ENCODE data around the gene SV2C. TPM values are rescaled to one million over a fixed set of nuclear protein-coding genes. Genes with fewer than 3 reads are reported as not detected.

The SV2C gene
- total RNA-seq, 2 donors from 2014 or later: 0.14 TPM

- ATAC-seq (ENCODE audit: insufficient number of reproducible peaks, low FRiP score, low read depth) (no peak), DNase-seq (ENCODE audit: low spot score) (no peak)
- H3K4me3 ChIP-seq: no peak overlapping the region
- H3K36me3 ChIP-seq: no peaks in the 10 kb centered on the region
- H3K9me3 ChIP-seq: no peaks in the 10 kb centered on the region
- no peaks in the 10 kb centered on the region for H3K4me1 ChIP-seq (ENCODE audit: control insufficient read depth in 1 of 2, low read depth in 2 of 2)
- TF ChIP-seq CTCF (IDR thresholded peaks at IDR 0.05): no peak
- no peaks in the 10 kb centered on the region for H3K27me3 ChIP-seq (replicated peaks; ENCODE audit: insufficient read depth)
- H3K27ac ChIP-seq: no peak overlapping the region
These were observed 259.3 kb downstream of the SV2C start for GRCh38 chr5:76342474-76342873.

GRCh38 chr5:76345582-76345981 lies 262.4 kb downstream of the SV2C start:
- no peaks in the 10 kb centered on the region for H3K27me3 ChIP-seq (replicated peaks; ENCODE audit: insufficient read depth)
- no peaks in the 10 kb centered on the region for H3K36me3 ChIP-seq
- no peaks in the 10 kb centered on the region for H3K4me1 ChIP-seq (ENCODE audit: control insufficient read depth in 1 of 2, low read depth in 2 of 2)
- DNase-seq (ENCODE audit: low spot score) (no peak), ATAC-seq (ENCODE audit: insufficient number of reproducible peaks, low FRiP score, low read depth) (no peak)
- no peak for TF ChIP-seq CTCF (IDR thresholded peaks at IDR 0.05)
- H3K27ac ChIP-seq: no peak overlapping the region
- no peak overlapping the region for H3K4me3 ChIP-seq
- H3K9me3 ChIP-seq: no peaks in the 10 kb centered on the region

DNA sequence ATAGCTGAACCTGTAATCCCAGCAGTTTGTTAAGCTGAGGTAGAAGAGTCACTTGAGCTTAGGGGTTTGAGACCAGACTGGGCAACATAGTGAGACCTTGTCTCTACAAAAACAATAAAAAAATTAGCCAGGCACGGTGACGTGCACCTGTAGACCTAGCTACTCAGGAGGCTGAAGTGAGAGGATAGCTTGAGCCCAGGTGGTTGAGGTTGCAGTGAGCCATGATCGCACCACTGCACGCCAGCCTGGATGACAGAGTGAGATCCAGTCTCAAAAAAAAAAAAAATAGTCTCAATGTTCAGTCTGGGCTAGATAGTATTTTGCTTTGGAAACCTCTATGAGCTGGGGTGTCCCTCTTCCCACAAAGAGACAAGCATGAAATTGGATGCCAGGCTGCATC lies 268.0 kb downstream of the SV2C start:
- Histone ChIP-seq H3K9me3 (no peaks in the 10 kb centered on the region), H3K4me1 (ENCODE audit: control insufficient read depth in 1 of 2, low read depth in 2 of 2) (no peaks in the 10 kb centered on the region), H3K36me3 (no peaks in the 10 kb centered on the region), H3K4me3 (no peak overlapping the region), H3K27ac (no peak overlapping the region), H3K27me3 (replicated peaks; ENCODE audit: insufficient read depth) (no peaks in the 10 kb centered on the region)
- no peak for DNase-seq (ENCODE audit: low spot score)
- ATAC-seq (ENCODE audit: insufficient number of reproducible peaks, low FRiP score, low read depth): no peak
- TF ChIP-seq CTCF (IDR thresholded peaks at IDR 0.05): no peak

GRCh38 chr5:76351577-76351976 lies 268.4 kb downstream of the SV2C start:
- no peak for TF ChIP-seq CTCF (IDR thresholded peaks at IDR 0.05)
- no peaks in the 10 kb centered on the region for H3K9me3 ChIP-seq
- ATAC-seq (ENCODE audit: insufficient number of reproducible peaks, low FRiP score, low read depth): no peak
- no peak for DNase-seq (ENCODE audit: low spot score)
- H3K36me3 ChIP-seq: no peaks in the 10 kb centered on the region
- no peaks in the 10 kb centered on the region for H3K4me1 ChIP-seq (ENCODE audit: control insufficient read depth in 1 of 2, low read depth in 2 of 2)
- no peaks in the 10 kb centered on the region for H3K27me3 ChIP-seq (replicated peaks; ENCODE audit: insufficient read depth)
- H3K27ac ChIP-seq: no peak overlapping the region
- no peak overlapping the region for H3K4me3 ChIP-seq

DNA sequence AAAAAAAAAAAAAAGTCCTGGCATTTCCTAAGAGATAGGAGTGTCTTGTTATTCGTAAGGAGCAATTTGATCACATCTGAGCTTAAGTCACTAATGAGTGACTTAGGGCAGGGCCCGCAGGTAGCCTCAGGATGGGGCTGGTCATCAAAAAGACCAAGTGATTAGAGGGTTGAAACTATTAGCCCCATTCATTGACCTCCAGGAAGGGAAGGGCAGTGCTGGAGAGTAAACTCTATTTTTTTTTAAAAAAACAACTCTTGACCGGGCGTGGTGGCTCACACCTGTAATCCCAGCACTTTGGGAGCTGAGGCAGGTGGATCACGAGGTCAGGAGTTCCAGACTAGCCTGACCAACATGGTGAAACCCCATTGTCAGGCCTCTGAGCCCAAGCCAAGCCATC lies 273.7 kb downstream of the SV2C start:
- ATAC-seq (ENCODE audit: insufficient number of reproducible peaks, low FRiP score, low read depth) (no peak), DNase-seq (ENCODE audit: low spot score) (no peak)
- no peaks in the 10 kb centered on the region for H3K27me3 ChIP-seq (replicated peaks; ENCODE audit: insufficient read depth)
- no peak overlapping the region for H3K4me3 ChIP-seq
- no peaks in the 10 kb centered on the region for H3K9me3 ChIP-seq
- no peaks in the 10 kb centered on the region for H3K4me1 ChIP-seq (ENCODE audit: control insufficient read depth in 1 of 2, low read depth in 2 of 2)
- TF ChIP-seq CTCF (IDR thresholded peaks at IDR 0.05): no peak
- H3K36me3 ChIP-seq: no peaks in the 10 kb centered on the region
- no peak overlapping the region for H3K27ac ChIP-seq

Data from thoracic aorta (tissue), 2 donors.